Measurements from ENCODE around the gene KLHL41.

- no peak for TF ChIP-seq CTCF (conservative IDR thresholded peaks at IDR 0.05)
- TF ChIP-seq ZFX (IDR thresholded peaks at IDR 0.05) = no peak
These were observed 3.6 kb downstream of the KLHL41 start for GRCh38 chr2:169513094-169513493.
